Endodermal cell (in vitro differentiated cells): Measurements from ENCODE around the gene B3GNT2. TPM values are rescaled to one million over a fixed set of nuclear protein-coding genes. Genes with fewer than 3 reads are reported as not detected.

ENCODE experiments used
- DNase-seq: peaks from one replicate; pipeline ENCODE4 v3.0.0-alpha.2; 2017
- H3K27ac ChIP-seq: 2 replicates; pipeline ENCODE4 v1.5.1; 2013; ENCODE audit warnings: mild to moderate bottlenecking, low read depth, low read length, moderate library complexity
- H3K27me3 ChIP-seq: 2 replicates; pipeline ENCODE4 v1.6.1; 2013; ENCODE audit warnings: mild to moderate bottlenecking, low read length, moderate library complexity; ENCODE audit not compliant: insufficient read depth, control insufficient read depth, poor library complexity, severe bottlenecking
- H3K36me3 ChIP-seq: 2 replicates; pipeline ENCODE4 v1.7.0; 2013; ENCODE audit warnings: mild to moderate bottlenecking, low read length, moderate library complexity; ENCODE audit not compliant: control insufficient read depth, insufficient read depth
- H3K4me1 ChIP-seq: one replicate; pipeline ENCODE4 v1.7.0; 2013; ENCODE audit warnings: low read length; ENCODE audit not compliant: control insufficient read depth, insufficient read depth
- H3K4me3 ChIP-seq: 2 replicates; pipeline ENCODE4 v1.5.1; 2013; ENCODE audit warnings: mild to moderate bottlenecking, low read length, moderate library complexity
- H3K9ac ChIP-seq: 2 replicates; pipeline ENCODE4 v1.6.1; 2013; ENCODE audit warnings: mild to moderate bottlenecking, low read length, moderate library complexity; ENCODE audit not compliant: poor library complexity, severe bottlenecking; ENCODE audit errors: extremely low read depth
- H3K9me3 ChIP-seq: 2 replicates; pipeline ENCODE4 v1.6.1; 2013; ENCODE audit warnings: mild to moderate bottlenecking, low read length, moderate library complexity; ENCODE audit not compliant: control insufficient read depth
- H3K27ac Mint-ChIP-seq: 2 replicates; pipeline ENCODE4 v1.8.0; 2020; ENCODE audit warnings: mixed read lengths
- H3K27me3 Mint-ChIP-seq: 2 replicates; pipeline ENCODE4 v1.8.0; 2021; ENCODE audit warnings: mild to moderate bottlenecking, mixed read lengths; ENCODE audit not compliant: insufficient read depth
- H3K36me3 Mint-ChIP-seq: 2 replicates; pipeline ENCODE4 v1.8.0; 2020; ENCODE audit warnings: low read depth, mixed read lengths
- H3K4me1 Mint-ChIP-seq: 2 replicates; pipeline ENCODE4 v1.8.0; 2020; ENCODE audit warnings: mixed read lengths
- H3K4me3 Mint-ChIP-seq: 2 replicates; pipeline ENCODE4 v1.8.0; 2020; ENCODE audit warnings: mild to moderate bottlenecking, moderate library complexity, mixed read lengths
- H3K9me3 Mint-ChIP-seq: 2 replicates; pipeline ENCODE4 v1.8.0; 2020; ENCODE audit warnings: mild to moderate bottlenecking, mixed read lengths
- CTCF ChIP-seq: fragments of 200-600 bp; sonication (generic); conservative IDR thresholded peaks from 2 replicates; pipeline ENCODE4 v1.5.0; 2021; ENCODE audit warnings: antibody characterized with exemption, mild to moderate bottlenecking
- WGBS, 2 experiments: methylation state at CpG; one replicate each; pipeline versions ENCODE4 v1.1.5 to v1.1.7; 2013; ENCODE audit warnings: missing lambda C conversion rate in 2 of 2, mixed read lengths in 1 of 2; ENCODE audit not compliant: insufficient coverage in 1 of 2, insufficient read length in 1 of 2; 5-methylcytosine and 5-hydroxymethylcytosine counted together
- total RNA-seq, 2 donors: library from RNA; stranded (reverse); fragmentation: NEBNext Ultra II Directional in 1 of 2; extraction: Animal tissue kit (Norgen Biotek cat#: 25700) in 1 of 2; gene quantifications; 2 replicates in 1 of 2; 3 replicates in 1 of 2; pipeline ENCODE4 v1.2.1, GENCODE V29; 2021

Gene B3GNT2
- total RNA-seq, 2 donors from 2014 or later, result 38.7 to 59.2 TPM

GRCh38 chr2:62194558-62195420 lies 1.1 kb upstream of the B3GNT2 start:
- Mint-ChIP-seq H3K36me3 (peaks cover 8% of the 10 kb centered on the region), H3K27me3 (peaks cover 7% of the 10 kb centered on the region), H3K4me1 (peaks cover 26% of the 10 kb centered on the region), H3K9me3 (peaks cover 7% of the 10 kb centered on the region), H3K4me3 (peak overlapping the region; percentile 92), H3K27ac (peak overlapping the region; percentile 48)
- H3K36me3 ChIP-seq, result peaks cover 6% of the 10 kb centered on the region
- WGBS, 2 experiments, result 94 to 97% methylated on average over 38 to 51 of the region's 51 CpGs
- peak overlapping the region; percentile 75 for H3K4me3 ChIP-seq
- H3K27me3 ChIP-seq, result no peaks in the 10 kb centered on the region
- H3K9ac ChIP-seq, result no peak overlapping the region
- peak; percentile 64 for DNase-seq
- H3K27ac ChIP-seq, result no peak overlapping the region
- H3K9me3 ChIP-seq, result peaks cover 8% of the 10 kb centered on the region
- TF ChIP-seq CTCF, result no peak
- H3K4me1 ChIP-seq, result no peaks in the 10 kb centered on the region

GRCh38 chr2:62196278-62196901 lies 475 bp downstream of the B3GNT2 start:
- Mint-ChIP-seq H3K27ac (peak overlapping the region; percentile 80), H3K36me3 (peaks cover 3% of the 10 kb centered on the region), H3K4me3 (peak overlapping the region; percentile 92), H3K4me1 (peaks cover 42% of the 10 kb centered on the region), H3K9me3 (no peaks in the 10 kb centered on the region), H3K27me3 (no peaks in the 10 kb centered on the region)
- Histone ChIP-seq H3K9me3 (no peaks in the 10 kb centered on the region), H3K36me3 (peaks cover 16% of the 10 kb centered on the region), H3K27ac (peak overlapping the region; percentile 27), H3K27me3 (no peaks in the 10 kb centered on the region), H3K9ac (peak overlapping the region; percentile 73), H3K4me1 (peaks cover 8% of the 10 kb centered on the region), H3K4me3 (peak overlapping the region; percentile 93)
- peak; percentile 86 for DNase-seq
- 0% methylated on average over 20 to 63 of the region's 63 CpGs for WGBS, 2 experiments
- peak; percentile 24 for TF ChIP-seq CTCF

GRCh38 chr2:62197011-62197924 lies 1.4 kb downstream of the B3GNT2 start:
- DNase-seq, result peak; percentile 81

More at GRCh38 chr2:62197011-62197924, 1.4 kb downstream of the B3GNT2 start:
- Histone ChIP-seq H3K27ac (no peak overlapping the region), H3K4me1 (peaks cover 11% of the 10 kb centered on the region), H3K4me3 (peak overlapping the region; percentile 93), H3K9me3 (no peaks in the 10 kb centered on the region), H3K27me3 (no peaks in the 10 kb centered on the region), H3K9ac (peak overlapping the region; percentile 73), H3K36me3 (peaks cover 23% of the 10 kb centered on the region)
- H3K36me3 Mint-ChIP-seq, result peaks cover 2% of the 10 kb centered on the region
- H3K4me3 Mint-ChIP-seq, result peak overlapping the region; percentile 92
- H3K27ac Mint-ChIP-seq, result peak overlapping the region; percentile 85
- no peak for TF ChIP-seq CTCF
- peaks cover 49% of the 10 kb centered on the region for H3K4me1 Mint-ChIP-seq
- WGBS, 2 experiments, result 0% methylated on average over 3 to 48 of the region's 48 CpGs
- H3K9me3 Mint-ChIP-seq, result no peaks in the 10 kb centered on the region
- no peaks in the 10 kb centered on the region for H3K27me3 Mint-ChIP-seq
